SW480 (cell line): ENCODE data around the gene PTS.
"Not testable (repeated sequence)": the region's sequence is repeated elsewhere in the genome, so short reads cannot be mapped to it uniquely, and the experiment has no call there.

ENCODE experiments used
- DNase-seq: peaks from one replicate; pipeline ENCODE4 v3.0.0-alpha.2; 2016; ENCODE audit warnings: low spot score

The PTS gene

GRCh38 chr11:112226062-112226830, at the start of gene PTS:
TSS of gene PTS (plus strand) at chr11:112226428. CDS start at chr11:112226444, 16 bp downstream.
- DNase-seq: peak; percentile 84

GRCh38 chr11:112177589-112177988, 48.6 kb upstream of the PTS start:
- DNase-seq: no peak

GRCh38 chr11:112178428-112178827, 47.8 kb upstream of the PTS start:
- DNase-seq: no peak

GRCh38 chr11:112178936-112179335, 47.3 kb upstream of the PTS start:
- no peak for DNase-seq

- DNase-seq: no peak
Measured at GRCh38 chr11:112179601-112180000, 46.6 kb upstream of the PTS start.

GRCh38 chr11:112182867-112183266, 43.4 kb upstream of the PTS start:
- no peak for DNase-seq

GRCh38 chr11:112185883-112186282, 40.3 kb upstream of the PTS start:
- no peak for DNase-seq

GRCh38 chr11:112186304-112186703, 39.9 kb upstream of the PTS start:
- DNase-seq: no peak

- not testable (repeated sequence) for DNase-seq
Measured at GRCh38 chr11:112195113-112195512, 31.1 kb upstream of the PTS start.

GRCh38 chr11:112195951-112196351, 30.3 kb upstream of the PTS start:
- no peak for DNase-seq

GRCh38 chr11:112196519-112197087, 29.6 kb upstream of the PTS start:
- DNase-seq: no peak

GRCh38 chr11:112199101-112199500, 27.1 kb upstream of the PTS start:
- DNase-seq: not testable (repeated sequence)

GRCh38 chr11:112200252-112200651, 26.0 kb upstream of the PTS start:
- no peak for DNase-seq

- no peak for DNase-seq
Measured at GRCh38 chr11:112206071-112206470, 20.2 kb upstream of the PTS start.

- DNase-seq: no peak
Measured at GRCh38 chr11:112210890-112211289, 15.3 kb upstream of the PTS start.

GRCh38 chr11:112211536-112211935, 14.7 kb upstream of the PTS start:
- DNase-seq: no peak

- DNase-seq: no peak
Measured at GRCh38 chr11:112212290-112212689, 13.9 kb upstream of the PTS start.

- no peak for DNase-seq
Measured at GRCh38 chr11:112212710-112213109, 13.5 kb upstream of the PTS start.

- no peak for DNase-seq
Measured at GRCh38 chr11:112213753-112214152, 12.5 kb upstream of the PTS start.

GRCh38 chr11:112215621-112216020, 10.6 kb upstream of the PTS start:
- no peak for DNase-seq

GRCh38 chr11:112216561-112217105, 9.6 kb upstream of the PTS start:
- DNase-seq: no peak

- peak; percentile 74 for DNase-seq
Measured at GRCh38 chr11:112219476-112220232, 6.6 kb upstream of the PTS start.
